CD14-positive monocyte (primary cell): ENCODE results near the gene SNX30. TPM values are rescaled to one million over a fixed set of nuclear protein-coding genes. Genes with fewer than 3 reads are reported as not detected.

ENCODE experiments used
- DNase-seq, 3 donors: peaks; one replicate each; pipeline ENCODE4 v3.0.0-alpha.2; 2011 to 2022
- H2AFZ ChIP-seq: 2 replicates; pipeline ENCODE4 v1.6.0; 2012; ENCODE audit warnings: mild to moderate bottlenecking, low read depth, low read length, inconsistent platforms; ENCODE audit not compliant: insufficient read depth, poor library complexity, severe bottlenecking
- H3K27ac ChIP-seq, 2 donors: 1 replicate in 1 of 2; 2 replicates in 1 of 2; pipeline ENCODE4 v1.5.1; 2012 to 2013; ENCODE audit warnings: low read length in 2 of 2, control low read depth in 1 of 2, inconsistent platforms in 1 of 2, low read depth in 1 of 2, mild to moderate bottlenecking in 1 of 2
- H3K27me3 ChIP-seq, 2 donors: one replicate each; pipeline versions ENCODE4 v1.6.0 to v1.6.1; 2011 to 2013; ENCODE audit warnings: low read length in 2 of 2; ENCODE audit not compliant: control insufficient read depth in 2 of 2, insufficient read depth in 2 of 2
- H3K36me3 ChIP-seq, 2 donors: replicated peaks in 1 of 2; 1 replicate in 1 of 2; 2 replicates in 1 of 2; pipeline versions ENCODE4 v1.5.1 to v1.6.1; 2012 to 2013; ENCODE audit warnings: low read length in 2 of 2, control low read depth in 1 of 2, inconsistent platforms in 1 of 2, mild to moderate bottlenecking in 1 of 2; ENCODE audit not compliant: insufficient read depth in 2 of 2, control insufficient read depth in 1 of 2
- H3K4me1 ChIP-seq, 2 donors: 1 replicate in 1 of 2; 2 replicates in 1 of 2; pipeline versions ENCODE4 v1.5.1 to v1.6.1; 2012 to 2013; ENCODE audit warnings: low read length in 2 of 2, control low read depth in 1 of 2, inconsistent platforms in 1 of 2, mild to moderate bottlenecking in 1 of 2, moderate library complexity in 1 of 2; ENCODE audit not compliant: insufficient read depth in 2 of 2, control insufficient read depth in 1 of 2
- H3K4me2 ChIP-seq: replicated peaks from 2 replicates; pipeline ENCODE3; 2012; ENCODE audit warnings: low read length, moderate library complexity, mild to moderate bottlenecking; ENCODE audit not compliant: poor library complexity, severe bottlenecking; ENCODE audit errors: extremely low read depth
- H3K4me3 ChIP-seq, 3 experiments: fragments of 200-600 bp in 1 of 3; sonication (generic) in 1 of 3; replicated peaks in 1 of 3; 1 replicate in 2 of 3; 2 replicates in 1 of 3; pipeline ENCODE4 v1.5.1; 2011 to 2013; ENCODE audit warnings: low read length in 3 of 3, mild to moderate bottlenecking in 3 of 3, control low read depth in 2 of 3, low read depth in 2 of 3, inconsistent platforms in 1 of 3, moderate library complexity in 1 of 3
- H3K79me2 ChIP-seq: 2 replicates; pipeline ENCODE4 v1.6.0; 2012; ENCODE audit warnings: mild to moderate bottlenecking, control low read depth, inconsistent platforms, low read length, moderate library complexity; ENCODE audit not compliant: insufficient read depth
- H3K9ac ChIP-seq: 2 replicates; pipeline ENCODE4 v1.6.0; 2017; ENCODE audit warnings: low read length, mild to moderate bottlenecking; ENCODE audit not compliant: insufficient read depth, poor library complexity, severe bottlenecking
- H3K9me3 ChIP-seq, 2 donors: replicated peaks in 1 of 2; 1 replicate in 1 of 2; 2 replicates in 1 of 2; pipeline versions ENCODE4 v1.5.1 to v1.6.1; 2012 to 2013; ENCODE audit warnings: low read length in 2 of 2, control low read depth in 1 of 2; ENCODE audit not compliant: control insufficient read depth in 1 of 2, insufficient read depth in 1 of 2
- H4K20me1 ChIP-seq: 2 replicates; pipeline ENCODE4 v1.6.0; 2012; ENCODE audit warnings: mild to moderate bottlenecking, low read length, control low read depth, moderate library complexity; ENCODE audit not compliant: insufficient read depth
- H3K27ac Mint-ChIP-seq, 7 donors: one replicate each; pipeline ENCODE4 v1.8.0; 2020; ENCODE audit warnings: mild to moderate bottlenecking in 7 of 7, mixed read lengths in 7 of 7, moderate library complexity in 6 of 7, inconsistent platforms in 2 of 7
- H3K27me3 Mint-ChIP-seq, 3 donors: one replicate each; pipeline ENCODE4 v1.8.0; 2021 to 2022; ENCODE audit warnings: low read depth in 3 of 3, mild to moderate bottlenecking in 3 of 3, mixed read lengths in 3 of 3, moderate library complexity in 3 of 3, inconsistent platforms in 1 of 3
- H3K36me3 Mint-ChIP-seq, 2 donors: one replicate each; pipeline ENCODE4 v1.8.0; 2020; ENCODE audit warnings: mixed read lengths in 2 of 2, inconsistent platforms in 1 of 2, mild to moderate bottlenecking in 1 of 2
- H3K4me1 Mint-ChIP-seq: one replicate; pipeline ENCODE4 v1.8.0; 2020; ENCODE audit warnings: mild to moderate bottlenecking, mixed read lengths
- H3K4me3 Mint-ChIP-seq, 2 donors: one replicate each; pipeline ENCODE4 v1.8.0; 2020; ENCODE audit warnings: mild to moderate bottlenecking in 2 of 2, mixed read lengths in 2 of 2, moderate library complexity in 1 of 2
- H3K9me3 Mint-ChIP-seq, 7 donors: one replicate each; pipeline ENCODE4 v1.8.0; 2020 to 2022; ENCODE audit warnings: mixed read lengths in 7 of 7, mild to moderate bottlenecking in 6 of 7, moderate library complexity in 6 of 7, inconsistent platforms in 2 of 7
- WGBS: methylation state at CpG from one replicate; pipeline ENCODE4 v1.1.5; 2013; ENCODE audit warnings: missing lambda C conversion rate; ENCODE audit not compliant: insufficient coverage; 5-methylcytosine and 5-hydroxymethylcytosine counted together
- intact Hi-C, 2 donors: fragments of 100-400 bp; cut with micrococcal nuclease; formaldehyde crosslinking; loops; one replicate each; pipeline versions ENCODE4 v1.15.0 to v1.15.1; 2023
- polyA plus RNA-seq, 3 donors: library from polyadenylated mRNA; depleted of rRNA in 1 of 3; unstranded in 2 of 3; stranded (reverse) in 1 of 3; fragments of 300-500 nt in 2 of 3; fragments of >200 nt in 1 of 3; fragmentation: Illumina TruSeq in 2 of 3; gene quantifications; 1 replicate in 2 of 3; 2 replicates in 1 of 3; pipeline ENCODE4 v1.2.3, GENCODE V29; 2012 to 2021
- TF ChIP-seq, protein P1 (sequence below): fragments of 200-600 bp; IDR thresholded peaks from one replicate; pipeline ENCODE4 v1.8.0; 2022; ENCODE audit warnings: antibody characterized with exemption, mild to moderate bottlenecking

Gene SNX30
- polyA plus RNA-seq, 3 donors: 10.3 to 31.3 (median 10.4) TPM

DNA sequence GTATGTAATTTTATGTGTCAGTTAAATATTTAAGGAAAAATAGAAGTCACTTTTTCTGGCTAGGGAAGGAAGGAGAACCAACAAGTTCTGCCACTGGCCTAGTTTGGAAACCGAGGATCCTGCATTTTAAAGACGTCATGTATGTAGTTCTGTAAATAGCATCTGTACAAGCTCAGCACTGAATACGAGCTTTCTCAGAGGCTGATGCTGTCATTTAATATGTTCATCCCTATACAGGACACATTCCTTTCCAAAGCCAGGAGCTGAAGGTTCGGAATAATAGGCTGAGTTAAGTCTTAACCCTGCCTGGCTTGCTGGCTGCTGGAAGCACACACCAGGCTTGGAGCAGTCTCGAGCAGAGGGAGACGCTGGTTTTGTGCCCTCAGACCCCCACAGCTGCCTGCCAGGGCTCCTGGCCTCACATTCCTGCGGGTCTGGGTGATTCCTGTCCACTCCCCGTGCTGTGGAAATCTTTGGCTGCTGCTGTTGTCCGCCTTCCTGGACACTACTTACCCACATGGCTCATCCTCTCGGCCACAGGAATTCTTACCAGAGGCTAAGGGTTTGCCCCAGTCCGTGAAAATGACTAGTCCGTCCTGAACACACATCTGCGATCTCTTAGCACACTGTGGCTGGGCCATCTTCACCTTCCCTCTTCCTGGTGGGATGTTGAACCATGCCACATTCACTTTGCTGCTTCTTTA is 103.5 kb downstream of the SNX30 start:
- Histone ChIP-seq H3K27me3 (no peaks in the 10 kb centered on the region), H3K4me1 (peaks cover 71 to 76% of the 10 kb centered on the region in 2 donors), H3K79me2 (peaks cover 45% of the 10 kb centered on the region), H3K36me3 (peaks cover 8 to 48% of the 10 kb centered on the region in 2 donors), H2AFZ (no peak overlapping the region), H3K9ac (no peak overlapping the region), H4K20me1 (no peaks in the 10 kb centered on the region), H3K9me3 (no peaks in the 10 kb centered on the region), H3K27ac (no peak overlapping the region), H3K4me2 (no peak overlapping the region), H3K4me3 (no peak overlapping the region)
- WGBS: 87% methylated on average over 11 of the region's 13 CpGs
- peaks cover 43 to 66% of the 10 kb centered on the region in 2 donors for H3K36me3 Mint-ChIP-seq
- intact Hi-C loops: no loop called here
- H3K4me3 Mint-ChIP-seq: no peak overlapping the region
- peaks cover 0 to 1% (median 0%) of the 10 kb centered on the region in 7 donors for H3K9me3 Mint-ChIP-seq
- peak overlapping the region in 1 of 7 donors; percentile 71 for H3K27ac Mint-ChIP-seq
- TF ChIP-seq, protein P1, sequence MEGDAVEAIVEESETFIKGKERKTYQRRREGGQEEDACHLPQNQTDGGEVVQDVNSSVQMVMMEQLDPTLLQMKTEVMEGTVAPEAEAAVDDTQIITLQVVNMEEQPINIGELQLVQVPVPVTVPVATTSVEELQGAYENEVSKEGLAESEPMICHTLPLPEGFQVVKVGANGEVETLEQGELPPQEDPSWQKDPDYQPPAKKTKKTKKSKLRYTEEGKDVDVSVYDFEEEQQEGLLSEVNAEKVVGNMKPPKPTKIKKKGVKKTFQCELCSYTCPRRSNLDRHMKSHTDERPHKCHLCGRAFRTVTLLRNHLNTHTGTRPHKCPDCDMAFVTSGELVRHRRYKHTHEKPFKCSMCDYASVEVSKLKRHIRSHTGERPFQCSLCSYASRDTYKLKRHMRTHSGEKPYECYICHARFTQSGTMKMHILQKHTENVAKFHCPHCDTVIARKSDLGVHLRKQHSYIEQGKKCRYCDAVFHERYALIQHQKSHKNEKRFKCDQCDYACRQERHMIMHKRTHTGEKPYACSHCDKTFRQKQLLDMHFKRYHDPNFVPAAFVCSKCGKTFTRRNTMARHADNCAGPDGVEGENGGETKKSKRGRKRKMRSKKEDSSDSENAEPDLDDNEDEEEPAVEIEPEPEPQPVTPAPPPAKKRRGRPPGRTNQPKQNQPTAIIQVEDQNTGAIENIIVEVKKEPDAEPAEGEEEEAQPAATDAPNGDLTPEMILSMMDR: no peak
- no peak for DNase-seq
- H3K27me3 Mint-ChIP-seq: peaks cover 0 to 2% (median 0%) of the 10 kb centered on the region in 3 donors
- H3K4me1 Mint-ChIP-seq: peaks cover 85% of the 10 kb centered on the region

DNA sequence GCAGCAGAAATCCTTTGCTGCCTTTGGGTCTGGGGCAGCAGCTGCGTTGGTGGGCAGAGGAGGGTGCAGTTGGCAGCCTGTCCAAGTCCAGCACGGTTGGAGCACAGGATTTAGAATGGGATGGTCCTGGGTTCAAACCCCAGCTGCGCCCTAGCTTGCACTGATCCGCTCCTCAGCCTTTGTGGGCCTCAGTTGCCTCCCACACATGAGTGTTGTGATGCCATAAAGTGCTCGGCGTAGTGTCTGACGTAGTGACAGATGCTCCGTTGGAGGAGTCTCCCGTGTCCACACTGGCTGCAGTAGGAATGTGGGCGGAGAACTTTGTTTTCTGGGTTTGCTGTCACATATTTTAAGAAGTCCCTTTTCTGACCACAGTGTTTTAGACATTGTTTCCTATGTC is 104.1 kb downstream of the SNX30 start:
- intact Hi-C loops: loop anchor here in 1 of 2 donors (5.0 kb wide), 1 partner anchor 102 kb away; the partner anchor contains the start of gene SNX30
- H3K27ac Mint-ChIP-seq: peak overlapping the region in 4 of 7 donors; percentile 10 to 70 (median 44)
- peaks cover 0 to 2% (median 0%) of the 10 kb centered on the region in 3 donors for H3K27me3 Mint-ChIP-seq
- TF ChIP-seq, protein P1: no peak
- no peaks in the 10 kb centered on the region for H4K20me1 ChIP-seq
- no peaks in the 10 kb centered on the region for H3K9me3 ChIP-seq
- no peak overlapping the region for H2AFZ ChIP-seq
- H3K4me1 ChIP-seq: peaks cover 71 to 76% of the 10 kb centered on the region in 2 donors
- H3K36me3 Mint-ChIP-seq: peaks cover 42 to 66% of the 10 kb centered on the region in 2 donors
- H3K9me3 Mint-ChIP-seq: peaks cover 0 to 1% (median 0%) of the 10 kb centered on the region in 7 donors
- no peak overlapping the region for H3K27ac ChIP-seq
- H3K27me3 ChIP-seq: no peaks in the 10 kb centered on the region
- peaks cover 50% of the 10 kb centered on the region for H3K79me2 ChIP-seq
- WGBS: 92% methylated on average over 10 of the region's 10 CpGs
- no peak overlapping the region for H3K9ac ChIP-seq
- H3K4me3 ChIP-seq: no peak overlapping the region
- no peak overlapping the region for H3K4me3 Mint-ChIP-seq
- H3K4me1 Mint-ChIP-seq: peaks cover 85% of the 10 kb centered on the region
- no peak for DNase-seq
- H3K36me3 ChIP-seq: peaks cover 8 to 48% of the 10 kb centered on the region in 2 donors
- H3K4me2 ChIP-seq: no peak overlapping the region
